Endodermal cell (in vitro differentiated cells): ENCODE data around the gene HGD. TPM values are rescaled to one million over a fixed set of nuclear protein-coding genes. Genes with fewer than 3 reads are reported as not detected.

Experiments
- DNase-seq: peaks from one replicate; pipeline ENCODE4 v3.0.0-alpha.2; 2017
- H3K27ac ChIP-seq: 2 replicates; pipeline ENCODE4 v1.5.1; 2013; ENCODE audit warnings: mild to moderate bottlenecking, low read depth, low read length, moderate library complexity
- H3K27me3 ChIP-seq: 2 replicates; pipeline ENCODE4 v1.6.1; 2013; ENCODE audit warnings: mild to moderate bottlenecking, low read length, moderate library complexity; ENCODE audit not compliant: insufficient read depth, control insufficient read depth, poor library complexity, severe bottlenecking
- H3K36me3 ChIP-seq: 2 replicates; pipeline ENCODE4 v1.7.0; 2013; ENCODE audit warnings: mild to moderate bottlenecking, low read length, moderate library complexity; ENCODE audit not compliant: control insufficient read depth, insufficient read depth
- H3K4me1 ChIP-seq: one replicate; pipeline ENCODE4 v1.7.0; 2013; ENCODE audit warnings: low read length; ENCODE audit not compliant: control insufficient read depth, insufficient read depth
- H3K4me3 ChIP-seq: 2 replicates; pipeline ENCODE4 v1.5.1; 2013; ENCODE audit warnings: mild to moderate bottlenecking, low read length, moderate library complexity
- H3K9ac ChIP-seq: 2 replicates; pipeline ENCODE4 v1.6.1; 2013; ENCODE audit warnings: mild to moderate bottlenecking, low read length, moderate library complexity; ENCODE audit not compliant: poor library complexity, severe bottlenecking; ENCODE audit errors: extremely low read depth
- H3K9me3 ChIP-seq: 2 replicates; pipeline ENCODE4 v1.6.1; 2013; ENCODE audit warnings: mild to moderate bottlenecking, low read length, moderate library complexity; ENCODE audit not compliant: control insufficient read depth
- H3K27ac Mint-ChIP-seq: 2 replicates; pipeline ENCODE4 v1.8.0; 2020; ENCODE audit warnings: mixed read lengths
- H3K27me3 Mint-ChIP-seq: 2 replicates; pipeline ENCODE4 v1.8.0; 2021; ENCODE audit warnings: mild to moderate bottlenecking, mixed read lengths; ENCODE audit not compliant: insufficient read depth
- H3K36me3 Mint-ChIP-seq: 2 replicates; pipeline ENCODE4 v1.8.0; 2020; ENCODE audit warnings: low read depth, mixed read lengths
- H3K4me1 Mint-ChIP-seq: 2 replicates; pipeline ENCODE4 v1.8.0; 2020; ENCODE audit warnings: mixed read lengths
- H3K4me3 Mint-ChIP-seq: 2 replicates; pipeline ENCODE4 v1.8.0; 2020; ENCODE audit warnings: mild to moderate bottlenecking, moderate library complexity, mixed read lengths
- H3K9me3 Mint-ChIP-seq: 2 replicates; pipeline ENCODE4 v1.8.0; 2020; ENCODE audit warnings: mild to moderate bottlenecking, mixed read lengths
- CTCF ChIP-seq: fragments of 200-600 bp; sonication (generic); conservative IDR thresholded peaks from 2 replicates; pipeline ENCODE4 v1.5.0; 2021; ENCODE audit warnings: antibody characterized with exemption, mild to moderate bottlenecking
- WGBS, 2 experiments: methylation state at CpG; one replicate each; pipeline versions ENCODE4 v1.1.5 to v1.1.7; 2013; ENCODE audit warnings: missing lambda C conversion rate in 2 of 2, mixed read lengths in 1 of 2; ENCODE audit not compliant: insufficient coverage in 1 of 2, insufficient read length in 1 of 2; 5-methylcytosine and 5-hydroxymethylcytosine counted together
- total RNA-seq, 2 donors: library from RNA; stranded (reverse); fragmentation: NEBNext Ultra II Directional in 1 of 2; extraction: Animal tissue kit (Norgen Biotek cat#: 25700) in 1 of 2; gene quantifications; 2 replicates in 1 of 2; 3 replicates in 1 of 2; pipeline ENCODE4 v1.2.1, GENCODE V29; 2021

HGD gene
- total RNA-seq, 2 donors from 2014 or later: not detected

DNA sequence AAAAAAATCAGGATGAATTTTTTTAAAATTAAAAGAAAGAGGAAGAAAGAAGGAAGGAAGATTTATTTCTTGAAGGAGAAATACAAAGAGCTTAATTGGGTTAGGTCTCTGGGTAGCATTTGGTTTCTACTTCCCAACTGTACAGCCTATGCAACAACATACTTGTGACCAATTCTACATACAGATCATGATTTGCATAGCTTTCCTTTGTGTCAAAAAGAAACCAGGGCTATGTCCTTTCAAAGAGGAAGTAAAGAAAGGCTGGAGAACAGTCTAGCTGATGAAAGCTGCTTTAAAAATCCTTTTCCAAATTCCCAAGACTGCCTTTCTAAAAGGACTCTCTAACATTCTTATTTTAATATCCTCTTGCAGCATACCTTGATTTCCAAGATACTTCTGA is 6.1 kb upstream of the HGD start:
- no peak for TF ChIP-seq CTCF
- Mint-ChIP-seq H3K27ac (no peak overlapping the region), H3K4me3 (no peak overlapping the region), H3K4me1 (peaks cover 4% of the 10 kb centered on the region), H3K9me3 (no peaks in the 10 kb centered on the region), H3K36me3 (peaks cover 7% of the 10 kb centered on the region), H3K27me3 (no peaks in the 10 kb centered on the region)
- Histone ChIP-seq H3K36me3 (no peaks in the 10 kb centered on the region), H3K27me3 (no peaks in the 10 kb centered on the region), H3K4me1 (no peaks in the 10 kb centered on the region), H3K9me3 (no peaks in the 10 kb centered on the region), H3K9ac (no peak overlapping the region), H3K27ac (no peak overlapping the region), H3K4me3 (no peak overlapping the region)
- no peak for DNase-seq

DNA sequence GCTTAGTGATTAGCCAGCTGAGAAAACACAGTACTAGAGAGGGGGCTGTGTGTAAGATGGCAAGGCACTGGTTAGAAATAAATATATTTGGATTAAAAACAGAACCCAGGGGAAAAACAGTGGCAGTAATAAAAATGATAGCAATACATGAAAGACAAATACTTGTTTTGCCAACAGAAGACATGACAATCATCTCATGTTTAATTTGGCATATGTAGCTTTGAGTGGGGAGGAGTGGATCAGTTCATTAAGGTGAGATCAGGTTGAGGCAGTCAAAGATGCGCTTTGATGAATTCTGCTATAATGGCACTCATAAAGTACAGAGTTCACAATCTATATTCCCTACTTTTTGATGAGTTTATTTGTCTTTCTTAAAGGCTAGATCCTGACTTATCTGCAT is 3.4 kb upstream of the HGD start:
- Mint-ChIP-seq H3K27me3 (no peaks in the 10 kb centered on the region), H3K9me3 (peaks cover 3% of the 10 kb centered on the region), H3K4me1 (peaks cover 24% of the 10 kb centered on the region), H3K36me3 (no peaks in the 10 kb centered on the region), H3K4me3 (no peak overlapping the region), H3K27ac (no peak overlapping the region)
- Histone ChIP-seq H3K36me3 (no peaks in the 10 kb centered on the region), H3K9ac (no peak overlapping the region), H3K9me3 (no peaks in the 10 kb centered on the region), H3K27ac (no peak overlapping the region), H3K4me1 (peaks cover 5% of the 10 kb centered on the region), H3K27me3 (no peaks in the 10 kb centered on the region), H3K4me3 (no peak overlapping the region)
- DNase-seq: no peak
- no peak for TF ChIP-seq CTCF
- WGBS, 2 experiments: 100% methylated on average over 1 of the region's 1 CpG; no CpG with 5 or more reads in 1 of the 2 experiments

GRCh38 chr3:120684896-120685295 is 2.9 kb upstream of the HGD start:
- Histone ChIP-seq H3K27ac (no peak overlapping the region), H3K36me3 (no peaks in the 10 kb centered on the region), H3K27me3 (no peaks in the 10 kb centered on the region), H3K9me3 (peaks cover under 1% of the 10 kb centered on the region), H3K4me3 (no peak overlapping the region), H3K9ac (no peak overlapping the region), H3K4me1 (peaks cover 5% of the 10 kb centered on the region)
- Mint-ChIP-seq H3K4me1 (peaks cover 24% of the 10 kb centered on the region), H3K27me3 (no peaks in the 10 kb centered on the region), H3K9me3 (peaks cover 3% of the 10 kb centered on the region), H3K4me3 (no peak overlapping the region), H3K27ac (no peak overlapping the region), H3K36me3 (no peaks in the 10 kb centered on the region)
- DNase-seq: no peak
- WGBS, 2 experiments: 79 to 89% methylated on average over 4 of the region's 4 CpGs
- no peak for TF ChIP-seq CTCF
